Ovary (tissue), 9 donors: Measurements from ENCODE around the gene SRCAP. TPM values are rescaled to one million over a fixed set of nuclear protein-coding genes. Genes with fewer than 3 reads are reported as not detected.

Experiments
- DNase-seq, 5 donors: peaks; one replicate each; pipeline ENCODE4 v3.0.0-alpha.2; 2019 to 2020
- H3K27ac ChIP-seq, 2 donors: fragments of 200-600 bp; one replicate each; pipeline versions ENCODE4 v1.5.1 to v1.8.0; 2019 to 2022
- H3K27me3 ChIP-seq: fragments of 200-600 bp; one replicate; pipeline ENCODE4 v1.8.0; 2022
- H3K36me3 ChIP-seq: fragments of 200-600 bp; sonication (generic); one replicate; pipeline ENCODE4 v1.5.1; 2019
- H3K4me1 ChIP-seq: one replicate; pipeline ENCODE4 v1.8.1; 2013; ENCODE audit warnings: mild to moderate bottlenecking, moderate library complexity; ENCODE audit not compliant: insufficient read depth
- H3K4me3 ChIP-seq: fragments of 200-600 bp; sonication (generic); one replicate; pipeline ENCODE4 v1.5.1; 2017
- H3K9me3 ChIP-seq, 2 donors: fragments of 200-600 bp in 1 of 2; sonication (generic) in 1 of 2; one replicate each; pipeline versions ENCODE4 v1.5.1 to v1.8.1; 2013 to 2019; ENCODE audit warnings: mild to moderate bottlenecking in 1 of 2, moderate library complexity in 1 of 2
- EP300 ChIP-seq: sonication (generic); formaldehyde crosslinking; IDR thresholded peaks from one replicate; pipeline ENCODE4 v1.6.1; 2017; ENCODE audit warnings: antibody characterized with exemption
- POLR2A ChIP-seq: fragments of 450-650 bp; IDR thresholded peaks from one replicate; pipeline ENCODE4 v1.6.1; 2017; ENCODE audit warnings: antibody characterized with exemption, mild to moderate bottlenecking, moderate library complexity
- WGBS, 3 donors: extraction: QIAGEN DNeasy Blood & Tissue Kit in 1 of 3; methylation state at CpG; one replicate each; pipeline versions ENCODE4 v1.1.5 to v1.1.7; 2013 to 2017; 5-methylcytosine and 5-hydroxymethylcytosine counted together
- intact Hi-C, 4 donors: fragments of 100-400 bp; cut with DNase I; formaldehyde crosslinking; loops; one replicate each; pipeline versions ENCODE4 v1.11.0 to v1.15.1; 2022 to 2023
- polyA plus RNA-seq, 2 donors: library from polyadenylated mRNA; stranded (reverse); fragments of 200-250 nt in 1 of 2; fragments of 350-450 nt in 1 of 2; fragmentation: Illumina TruSeq in 1 of 2; extraction: RNeasy Lipid Tissue Mini Kit (QIAGEN cat#74804) in 1 of 2; gene quantifications; one replicate each; pipeline ENCODE4 v1.2.3, GENCODE V29; 2013 to 2014
- total RNA-seq, 7 donors: library from RNA; depleted of rRNA in 2 of 7; stranded (reverse); fragments of >200 nt in 2 of 7; fragmentation: NEBNext Ultra II Directional in 3 of 7; extraction: Animal tissue kit (Norgen Biotek cat#: 25700) in 3 of 7; gene quantifications; one replicate each; pipeline versions ENCODE4 v1.1.0 to v1.2.4, GENCODE V29; 2016 to 2023
- TF ChIP-seq, protein P1 (sequence below), 3 donors: fragments of 450-650 bp in 2 of 3; fragments of 200-600 bp in 1 of 3; IDR thresholded peaks; one replicate each; pipeline versions ENCODE4 v1.5.1 to v1.8.0; 2016 to 2022; ENCODE audit warnings: antibody characterized with exemption in 3 of 3, mild to moderate bottlenecking in 1 of 3
- donor health status: DM: no; HTN: no; CAD: no; lungs with moderate emphysema.
- donor health status: DM: no; HTN: no; CAD: no.
- donor health status: Bipolar disorder and iron deficiency.
- donor health status: DM: yes; HTN: yes; CAD: no.
- donor health status: DM: no; HTN: no; CAD: no.
- donor health status: DM: yes; HTN: yes; CAD: no.

Gene SRCAP
- total and polyA plus RNA-seq, 9 donors, result 11.4 to 73.1 (median 46.1) TPM

DNA sequence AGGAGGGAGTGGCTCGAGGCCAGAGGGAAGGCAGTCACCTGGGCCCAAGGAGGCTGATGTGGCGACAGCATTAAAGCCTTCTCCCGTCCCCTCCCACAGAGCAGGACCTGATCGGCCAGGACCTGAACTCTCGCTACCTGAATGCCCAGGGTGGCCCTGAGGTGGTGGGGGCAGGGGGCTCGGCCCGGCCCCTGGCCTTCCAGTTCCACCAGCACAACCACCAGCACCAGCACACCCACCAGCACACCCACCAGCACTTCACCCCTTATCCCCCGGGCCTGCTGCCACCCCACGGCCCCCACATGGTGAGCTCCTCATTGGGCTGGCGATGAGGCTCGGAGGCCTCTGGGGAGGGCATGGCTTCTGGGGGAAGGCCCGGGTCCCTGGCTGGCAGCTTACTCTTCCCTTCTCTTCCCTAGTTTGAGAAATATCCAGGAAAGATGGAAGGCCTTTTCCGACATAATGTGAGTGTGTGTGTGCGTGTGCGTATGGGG, 34.3 kb upstream of the SRCAP start:
- 85 to 88% (median 86%) methylated on average over 14 to 15 of the region's 15 CpGs for WGBS, 3 donors
- intact Hi-C loops, result loop anchor here in 1 of 4 donors (5.0 kb wide), 1 partner anchor 33 kb away; the partner anchor contains the start of gene SRCAP
- no peak overlapping the region for H3K4me3 ChIP-seq
- no peaks in the 10 kb centered on the region for H3K27me3 ChIP-seq
- H3K36me3 ChIP-seq, result no peaks in the 10 kb centered on the region
- TF ChIP-seq POLR2A (no peak), EP300 (no peak)
- TF ChIP-seq, protein P1, sequence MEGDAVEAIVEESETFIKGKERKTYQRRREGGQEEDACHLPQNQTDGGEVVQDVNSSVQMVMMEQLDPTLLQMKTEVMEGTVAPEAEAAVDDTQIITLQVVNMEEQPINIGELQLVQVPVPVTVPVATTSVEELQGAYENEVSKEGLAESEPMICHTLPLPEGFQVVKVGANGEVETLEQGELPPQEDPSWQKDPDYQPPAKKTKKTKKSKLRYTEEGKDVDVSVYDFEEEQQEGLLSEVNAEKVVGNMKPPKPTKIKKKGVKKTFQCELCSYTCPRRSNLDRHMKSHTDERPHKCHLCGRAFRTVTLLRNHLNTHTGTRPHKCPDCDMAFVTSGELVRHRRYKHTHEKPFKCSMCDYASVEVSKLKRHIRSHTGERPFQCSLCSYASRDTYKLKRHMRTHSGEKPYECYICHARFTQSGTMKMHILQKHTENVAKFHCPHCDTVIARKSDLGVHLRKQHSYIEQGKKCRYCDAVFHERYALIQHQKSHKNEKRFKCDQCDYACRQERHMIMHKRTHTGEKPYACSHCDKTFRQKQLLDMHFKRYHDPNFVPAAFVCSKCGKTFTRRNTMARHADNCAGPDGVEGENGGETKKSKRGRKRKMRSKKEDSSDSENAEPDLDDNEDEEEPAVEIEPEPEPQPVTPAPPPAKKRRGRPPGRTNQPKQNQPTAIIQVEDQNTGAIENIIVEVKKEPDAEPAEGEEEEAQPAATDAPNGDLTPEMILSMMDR (IDR thresholded peaks at IDR 0.05), result no peak
- no peaks in the 10 kb centered on the region for H3K9me3 ChIP-seq
- peak in 1 of 5 donors; percentile 25 for DNase-seq
- no peak overlapping the region for H3K27ac ChIP-seq
- H3K4me1 ChIP-seq, result peaks cover 11% of the 10 kb centered on the region

DNA sequence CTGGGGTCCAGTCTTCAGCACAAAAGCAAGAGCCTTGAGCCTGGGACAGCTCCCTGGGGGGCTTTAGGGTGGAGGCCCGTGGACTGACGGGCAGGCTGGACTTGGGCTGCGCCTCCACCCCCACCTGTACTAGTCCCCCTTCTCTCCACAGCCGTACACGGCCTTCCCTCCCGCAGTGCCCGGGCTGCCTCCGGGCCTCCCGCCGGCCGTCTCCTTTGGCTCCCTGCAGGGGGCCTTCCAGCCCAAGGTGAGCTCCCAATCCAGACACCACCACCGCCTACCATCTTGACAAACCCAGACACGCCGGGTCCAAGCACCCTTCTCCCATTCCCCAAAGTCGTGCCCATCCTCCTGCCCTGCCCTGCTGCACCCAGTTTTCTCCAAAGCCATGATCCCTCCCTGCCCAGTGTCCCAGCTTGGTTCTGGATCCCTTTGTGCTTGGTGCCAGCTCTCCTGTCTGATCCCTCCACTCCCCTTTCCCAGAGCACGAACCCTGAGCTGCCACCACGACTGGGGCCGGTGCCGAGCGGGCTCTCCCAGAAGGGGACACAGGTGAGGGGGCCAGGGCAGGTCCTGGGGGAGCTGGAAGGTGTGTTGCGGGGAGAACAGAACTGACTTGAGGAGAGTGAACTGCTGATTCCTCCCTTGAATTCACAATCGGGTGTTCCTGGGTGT, 33.7 kb upstream of the SRCAP start:
- no peak overlapping the region for H3K27ac ChIP-seq
- no peaks in the 10 kb centered on the region for H3K9me3 ChIP-seq
- no peaks in the 10 kb centered on the region for H3K27me3 ChIP-seq
- intact Hi-C loops, result no loop called here
- no peak overlapping the region for H3K4me3 ChIP-seq
- peaks cover 9% of the 10 kb centered on the region for H3K4me1 ChIP-seq
- 75 to 80% (median 76%) methylated on average over 22 of the region's 22 CpGs for WGBS, 3 donors
- H3K36me3 ChIP-seq, result no peaks in the 10 kb centered on the region
- DNase-seq, result peak in 1 of 5 donors; percentile 26
- TF ChIP-seq EP300 (no peak), POLR2A (no peak)
- TF ChIP-seq, protein P1 (IDR thresholded peaks at IDR 0.05), result no peak

DNA sequence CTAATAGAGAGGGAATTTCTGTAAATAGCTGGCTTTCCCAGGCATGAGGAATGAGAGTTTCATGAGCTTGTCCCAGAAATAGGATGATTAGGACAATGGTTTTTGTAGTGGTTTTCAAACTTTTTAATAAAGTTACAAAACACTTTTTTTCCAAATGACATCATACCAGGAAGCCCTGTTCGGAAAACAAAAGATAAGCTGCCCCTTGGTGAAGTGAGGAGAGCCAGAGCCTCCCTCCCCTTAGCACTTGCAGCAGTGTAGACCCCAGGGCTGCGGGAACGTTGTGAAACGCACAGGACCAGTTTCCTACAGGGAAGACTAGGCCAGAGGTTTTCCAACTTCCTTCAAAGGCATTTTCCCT, 33.2 kb upstream of the SRCAP start:
- Histone ChIP-seq H3K27me3 (no peaks in the 10 kb centered on the region), H3K36me3 (no peaks in the 10 kb centered on the region), H3K9me3 (no peaks in the 10 kb centered on the region), H3K27ac (no peak overlapping the region), H3K4me3 (no peak overlapping the region), H3K4me1 (peaks cover 7% of the 10 kb centered on the region)
- DNase-seq, result no peak
- TF ChIP-seq POLR2A, result no peak
- TF ChIP-seq, protein P1 (IDR thresholded peaks at IDR 0.05), result no peak
- TF ChIP-seq EP300, result no peak
- 31 to 54% (median 49%) methylated on average over 4 of the region's 4 CpGs for WGBS, 3 donors
- intact Hi-C loops, result no loop called here

DNA sequence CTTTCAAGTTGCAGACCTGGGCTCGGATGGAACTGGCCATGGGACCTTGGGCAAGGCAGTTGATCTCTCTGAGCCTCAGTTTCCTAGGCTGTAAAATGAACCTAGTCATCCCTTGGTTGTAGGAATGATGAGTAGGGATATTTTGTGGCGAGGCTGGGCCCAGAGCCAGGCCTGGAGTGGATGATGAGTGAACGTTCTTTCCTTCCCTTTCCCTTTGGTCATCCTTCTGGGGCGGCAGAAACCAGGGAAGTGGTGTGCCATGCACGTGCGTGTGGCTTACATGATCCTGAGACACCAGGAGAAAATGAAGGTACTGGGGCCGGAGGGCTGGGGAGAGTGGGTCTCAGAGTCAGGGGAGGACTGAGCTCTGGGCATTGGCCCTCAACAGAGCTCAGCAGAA, 32.3 kb upstream of the SRCAP start:
- intact Hi-C loops, result no loop called here
- DNase-seq, result no peak
- no peak for TF ChIP-seq POLR2A
- TF ChIP-seq EP300, result no peak
- TF ChIP-seq, protein P1 (IDR thresholded peaks at IDR 0.05), result no peak
- WGBS, 3 donors, result 73 to 80% (median 77%) methylated on average over 7 of the region's 7 CpGs
- Histone ChIP-seq H3K36me3 (no peaks in the 10 kb centered on the region), H3K27ac (no peak overlapping the region), H3K4me1 (peaks cover 2% of the 10 kb centered on the region), H3K27me3 (no peaks in the 10 kb centered on the region), H3K4me3 (no peak overlapping the region), H3K9me3 (no peaks in the 10 kb centered on the region)
